Right atrium auricular region (tissue), 2 donors: ENCODE measurements around the gene FBXL7. TPM values are rescaled to one million over a fixed set of nuclear protein-coding genes. Genes with fewer than 3 reads are reported as not detected.

Experiments
- DNase-seq: peaks from one replicate; pipeline ENCODE4 v3.0.0-alpha.2; 2019; ENCODE audit warnings: low spot score
- H3K27ac ChIP-seq, 2 donors: fragments of 200-600 bp; sonication (generic); 1 replicate in 1 of 2; 2 replicates in 1 of 2; pipeline ENCODE4 v1.5.1; 2016 to 2019
- H3K27me3 ChIP-seq, 2 donors: fragments of 200-600 bp; sonication (generic); one replicate each; pipeline versions ENCODE4 v1.5.1 to v1.6.0; 2017 to 2019
- H3K36me3 ChIP-seq: fragments of 200-600 bp; sonication (generic); one replicate; pipeline ENCODE4 v1.5.1; 2016
- H3K4me1 ChIP-seq, 2 donors: fragments of 200-600 bp; sonication (generic); one replicate each; pipeline versions ENCODE4 v1.5.1 to v1.6.0; 2017 to 2019
- H3K4me3 ChIP-seq, 2 donors: fragments of 200-600 bp; sonication (generic); 1 replicate in 1 of 2; 2 replicates in 1 of 2; pipeline ENCODE4 v1.5.1; 2017 to 2019; ENCODE audit warnings: mild to moderate bottlenecking in 1 of 2, moderate library complexity in 1 of 2
- H3K9me3 ChIP-seq, 2 donors: fragments of 200-600 bp; sonication (generic); one replicate each; pipeline ENCODE4 v1.5.1; 2019
- total RNA-seq, 2 donors: library from RNA; depleted of rRNA; stranded (reverse); fragments of >200 nt; gene quantifications; one replicate each; pipeline ENCODE4 v1.1.0, GENCODE V29; 2016
- TF ChIP-seq, protein P1 (sequence below), 2 donors: fragments of 200-600 bp; sonication (generic); IDR thresholded peaks; one replicate each; pipeline ENCODE4 v1.5.1; 2019; ENCODE audit warnings: antibody characterized with exemption in 2 of 2

The FBXL7 gene
- total RNA-seq, 2 donors from 2014 or later = 16.6 to 18.4 TPM

DNA sequence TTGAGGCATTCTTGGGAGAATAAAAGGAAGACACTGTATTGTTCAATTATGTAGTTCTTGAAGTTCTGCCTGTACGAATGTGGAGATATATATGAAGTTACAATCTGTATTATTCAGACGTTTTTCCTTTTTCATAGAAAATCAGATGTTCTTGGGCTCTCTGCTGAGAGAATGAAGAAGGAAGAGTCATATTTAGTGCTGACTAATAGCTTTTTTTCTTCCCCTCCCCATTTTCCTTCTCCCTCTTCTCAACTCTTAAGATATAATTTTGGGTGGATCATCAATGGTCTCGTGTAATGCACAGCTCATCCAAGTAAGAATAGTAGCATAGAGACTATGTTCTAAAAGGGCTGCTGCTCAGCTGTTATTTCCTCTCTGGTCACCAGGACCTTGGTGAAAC is 23.0 kb upstream of the FBXL7 start:
- no peaks in the 10 kb centered on the region for H3K4me1 ChIP-seq
- no peak overlapping the region for H3K4me3 ChIP-seq
- no peaks in the 10 kb centered on the region for H3K36me3 ChIP-seq
- H3K9me3 ChIP-seq = no peaks in the 10 kb centered on the region
- H3K27me3 ChIP-seq = no peaks in the 10 kb centered on the region
- H3K27ac ChIP-seq = no peak overlapping the region
- TF ChIP-seq, protein P1, sequence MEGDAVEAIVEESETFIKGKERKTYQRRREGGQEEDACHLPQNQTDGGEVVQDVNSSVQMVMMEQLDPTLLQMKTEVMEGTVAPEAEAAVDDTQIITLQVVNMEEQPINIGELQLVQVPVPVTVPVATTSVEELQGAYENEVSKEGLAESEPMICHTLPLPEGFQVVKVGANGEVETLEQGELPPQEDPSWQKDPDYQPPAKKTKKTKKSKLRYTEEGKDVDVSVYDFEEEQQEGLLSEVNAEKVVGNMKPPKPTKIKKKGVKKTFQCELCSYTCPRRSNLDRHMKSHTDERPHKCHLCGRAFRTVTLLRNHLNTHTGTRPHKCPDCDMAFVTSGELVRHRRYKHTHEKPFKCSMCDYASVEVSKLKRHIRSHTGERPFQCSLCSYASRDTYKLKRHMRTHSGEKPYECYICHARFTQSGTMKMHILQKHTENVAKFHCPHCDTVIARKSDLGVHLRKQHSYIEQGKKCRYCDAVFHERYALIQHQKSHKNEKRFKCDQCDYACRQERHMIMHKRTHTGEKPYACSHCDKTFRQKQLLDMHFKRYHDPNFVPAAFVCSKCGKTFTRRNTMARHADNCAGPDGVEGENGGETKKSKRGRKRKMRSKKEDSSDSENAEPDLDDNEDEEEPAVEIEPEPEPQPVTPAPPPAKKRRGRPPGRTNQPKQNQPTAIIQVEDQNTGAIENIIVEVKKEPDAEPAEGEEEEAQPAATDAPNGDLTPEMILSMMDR (IDR thresholded peaks at IDR 0.05) = no peak
- DNase-seq = no peak

DNA sequence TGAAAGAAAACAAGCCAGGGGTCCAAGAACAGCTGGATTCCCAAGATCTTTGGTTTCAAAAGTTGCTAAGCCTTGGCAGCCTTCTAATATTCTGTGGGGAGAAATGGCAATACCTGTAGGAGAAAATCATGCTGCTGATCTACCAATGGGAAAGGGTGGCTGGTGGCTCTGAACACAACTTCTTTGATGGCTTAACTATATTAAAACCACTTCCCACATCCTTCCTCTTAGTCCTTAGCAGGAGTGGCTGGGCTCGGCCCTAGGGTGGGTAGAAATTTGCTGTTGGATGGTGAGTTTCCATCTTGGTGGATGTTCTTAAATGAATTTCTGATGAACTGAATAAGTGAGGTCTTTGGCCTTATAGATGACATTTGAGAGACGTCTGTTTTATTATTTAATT is 19.5 kb upstream of the FBXL7 start:
- DNase-seq = no peak
- Histone ChIP-seq H3K36me3 (no peaks in the 10 kb centered on the region), H3K9me3 (no peaks in the 10 kb centered on the region), H3K27me3 (no peaks in the 10 kb centered on the region), H3K4me3 (no peak overlapping the region), H3K4me1 (no peaks in the 10 kb centered on the region), H3K27ac (no peak overlapping the region)
- TF ChIP-seq, protein P1 (IDR thresholded peaks at IDR 0.05) = no peak

DNA sequence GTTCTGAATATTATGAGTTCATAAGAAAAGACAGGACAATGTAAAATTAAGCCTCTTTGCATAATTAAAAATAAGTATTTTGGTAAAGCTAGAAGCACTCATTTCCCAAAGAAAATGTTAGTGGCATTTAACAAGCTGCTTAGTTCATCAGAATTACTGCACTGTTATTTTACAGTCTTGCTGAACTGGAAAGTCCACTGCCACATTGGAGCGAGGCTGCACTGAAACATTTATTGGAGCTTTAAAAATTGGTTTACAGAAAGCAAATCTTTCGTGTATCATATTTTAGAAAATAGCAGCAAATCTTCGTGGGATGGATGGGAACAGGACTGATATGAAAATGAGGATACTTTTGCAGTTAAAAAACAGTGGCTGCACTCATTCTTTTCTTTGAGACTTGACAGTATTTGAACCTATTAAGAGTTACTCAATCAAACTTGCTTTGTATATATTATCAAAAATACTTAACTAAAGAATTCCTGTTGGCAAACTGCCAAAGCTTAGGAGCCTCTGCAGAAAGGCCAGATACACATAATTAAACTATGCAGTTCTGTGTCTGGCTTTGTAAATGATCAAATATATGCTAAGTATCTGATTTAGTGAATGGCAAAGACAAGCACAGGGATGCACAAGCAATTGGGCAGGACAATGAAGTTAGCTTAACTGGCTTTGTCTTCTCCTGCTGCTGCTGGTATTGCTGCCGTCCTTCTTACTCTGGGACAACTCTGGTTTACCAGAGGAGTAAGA is 16.5 kb upstream of the FBXL7 start:
- Histone ChIP-seq H3K27ac (no peak overlapping the region), H3K9me3 (no peaks in the 10 kb centered on the region), H3K4me3 (no peak overlapping the region), H3K27me3 (no peaks in the 10 kb centered on the region), H3K36me3 (no peaks in the 10 kb centered on the region), H3K4me1 (no peaks in the 10 kb centered on the region)
- TF ChIP-seq, protein P1 (IDR thresholded peaks at IDR 0.05) = no peak
- DNase-seq = no peak

DNA sequence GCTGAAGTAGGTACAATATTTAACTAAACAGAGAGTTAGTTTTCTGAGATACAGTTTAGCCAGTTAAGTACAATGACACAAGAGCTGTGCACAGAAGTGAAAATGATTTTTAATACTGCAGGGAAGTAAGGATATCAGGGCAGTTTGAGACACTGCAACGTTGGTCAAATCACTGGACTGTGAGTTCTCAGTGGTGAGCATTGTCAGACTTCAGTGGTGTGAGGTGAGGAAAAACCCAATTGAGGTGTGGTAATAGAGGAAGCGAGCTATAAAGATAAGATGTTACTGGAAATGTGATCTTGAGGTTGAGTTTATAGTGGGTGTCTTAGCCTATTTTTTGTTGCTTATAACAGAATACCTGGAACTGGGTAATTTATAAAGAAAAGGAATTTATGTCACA is 12.8 kb upstream of the FBXL7 start:
- Histone ChIP-seq H3K36me3 (no peaks in the 10 kb centered on the region), H3K4me3 (no peak overlapping the region), H3K9me3 (no peaks in the 10 kb centered on the region), H3K4me1 (no peaks in the 10 kb centered on the region), H3K27ac (no peak overlapping the region), H3K27me3 (no peaks in the 10 kb centered on the region)
- no peak for DNase-seq
- TF ChIP-seq, protein P1 (IDR thresholded peaks at IDR 0.05) = no peak

DNA sequence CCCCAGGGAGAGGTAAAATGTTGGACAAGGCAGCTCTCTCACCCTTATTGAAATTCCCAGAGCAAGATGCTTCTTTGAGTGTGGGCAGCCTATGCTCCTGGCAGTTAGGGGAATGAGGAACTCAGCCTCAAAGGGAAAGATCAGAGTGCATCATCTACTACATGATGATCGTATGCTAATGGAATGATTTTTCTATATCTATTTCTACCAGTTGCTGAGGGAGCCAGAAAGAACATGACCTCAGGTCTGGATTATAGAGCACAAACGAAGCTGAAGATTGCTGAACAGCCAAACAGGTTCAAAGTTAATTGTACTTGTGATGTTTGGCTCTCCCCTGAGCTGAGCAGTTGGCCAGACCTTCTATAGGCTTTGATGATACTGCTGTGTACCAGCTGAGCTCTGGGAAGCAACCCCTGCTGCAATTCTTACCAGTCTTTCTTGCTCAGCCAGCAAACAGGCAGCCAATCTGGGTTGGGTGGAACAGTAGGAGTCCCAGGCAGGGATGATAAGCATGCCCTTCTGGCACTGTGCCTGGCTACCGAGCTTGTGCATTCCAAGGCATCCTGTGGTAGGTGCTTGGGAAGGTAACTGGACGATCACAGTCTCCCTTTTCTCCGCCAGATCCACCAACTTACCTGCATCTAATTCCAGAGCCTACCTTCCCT is 10.3 kb upstream of the FBXL7 start:
- no peaks in the 10 kb centered on the region for H3K4me1 ChIP-seq
- TF ChIP-seq, protein P1 (IDR thresholded peaks at IDR 0.05) = no peak
- DNase-seq = no peak
- H3K27me3 ChIP-seq = no peaks in the 10 kb centered on the region
- no peaks in the 10 kb centered on the region for H3K9me3 ChIP-seq
- H3K27ac ChIP-seq = no peak overlapping the region
- H3K36me3 ChIP-seq = no peaks in the 10 kb centered on the region
- no peak overlapping the region for H3K4me3 ChIP-seq
